Measurements from ENCODE around the gene HOXA11.

The HOXA11 gene

DNA sequence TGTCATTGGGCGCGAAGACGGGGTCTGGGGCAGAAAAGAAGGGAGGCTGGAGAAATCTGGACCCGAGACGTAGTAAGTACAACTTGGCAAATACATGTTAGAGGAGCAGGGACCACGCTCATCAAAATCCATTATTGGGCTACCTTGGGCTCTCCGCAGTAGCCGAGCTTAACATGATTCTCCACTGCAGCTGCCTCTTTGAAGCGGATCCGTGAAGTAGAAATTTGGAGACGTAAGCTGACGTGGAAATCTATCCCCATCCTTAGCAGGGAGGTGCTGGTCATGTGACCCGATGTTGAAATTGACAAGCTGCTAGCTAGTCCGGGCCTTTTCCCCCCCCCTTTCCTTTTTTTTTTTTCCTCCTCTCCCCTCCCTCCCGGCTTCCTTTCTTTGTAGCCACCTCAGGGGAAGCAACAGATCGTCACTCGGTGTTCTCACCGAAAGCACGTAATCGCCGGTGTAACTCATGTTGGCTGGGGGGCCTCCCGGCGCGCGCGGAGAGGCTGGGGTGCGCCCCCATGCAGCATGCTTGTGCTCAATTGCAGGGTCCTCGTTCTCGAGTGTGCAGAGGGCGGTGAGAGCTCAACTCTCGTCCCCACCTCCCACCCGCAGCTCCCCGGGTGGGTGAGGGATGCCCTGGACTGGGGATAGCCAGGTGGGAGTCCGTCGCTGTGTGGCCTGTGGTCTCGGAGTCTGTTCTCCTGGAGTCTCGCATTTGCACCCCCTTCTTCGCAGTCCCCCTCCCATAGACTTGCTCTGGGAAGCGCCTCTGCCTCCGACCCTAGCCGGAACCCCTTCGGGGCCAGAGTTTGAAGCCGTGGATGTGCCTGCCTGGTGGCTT, at the start of gene HOXA11:
Gene HOXA11, minus strand, starts transcription at position 220 of the 841 bp plus-strand sequence. Its CDS starts 88 bp downstream, at position 132.
- DNase-seq (ENCODE audit: low spot score), result peak; percentile 90

DNA sequence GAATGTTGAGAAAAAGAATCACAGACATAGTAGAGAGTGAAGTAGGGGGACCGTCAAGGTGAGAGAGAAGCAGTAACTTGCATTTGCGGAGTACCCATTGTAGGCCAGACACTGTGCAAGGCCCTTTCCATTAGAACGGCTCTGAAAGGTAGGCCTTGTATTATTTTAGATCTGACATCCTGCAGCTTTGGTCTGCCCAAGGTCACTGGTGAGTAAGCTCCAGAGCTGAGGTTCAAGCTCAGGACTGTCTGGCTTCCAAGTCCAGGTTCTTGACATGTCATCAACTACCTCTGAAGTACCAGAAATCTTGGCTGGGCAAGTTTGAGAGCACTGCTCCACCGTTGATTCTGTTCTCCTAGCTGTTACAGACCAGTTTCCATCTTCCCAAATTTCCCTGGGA, 44.4 kb upstream of the HOXA11 start:
- DNase-seq (ENCODE audit: low spot score), result no peak

DNA sequence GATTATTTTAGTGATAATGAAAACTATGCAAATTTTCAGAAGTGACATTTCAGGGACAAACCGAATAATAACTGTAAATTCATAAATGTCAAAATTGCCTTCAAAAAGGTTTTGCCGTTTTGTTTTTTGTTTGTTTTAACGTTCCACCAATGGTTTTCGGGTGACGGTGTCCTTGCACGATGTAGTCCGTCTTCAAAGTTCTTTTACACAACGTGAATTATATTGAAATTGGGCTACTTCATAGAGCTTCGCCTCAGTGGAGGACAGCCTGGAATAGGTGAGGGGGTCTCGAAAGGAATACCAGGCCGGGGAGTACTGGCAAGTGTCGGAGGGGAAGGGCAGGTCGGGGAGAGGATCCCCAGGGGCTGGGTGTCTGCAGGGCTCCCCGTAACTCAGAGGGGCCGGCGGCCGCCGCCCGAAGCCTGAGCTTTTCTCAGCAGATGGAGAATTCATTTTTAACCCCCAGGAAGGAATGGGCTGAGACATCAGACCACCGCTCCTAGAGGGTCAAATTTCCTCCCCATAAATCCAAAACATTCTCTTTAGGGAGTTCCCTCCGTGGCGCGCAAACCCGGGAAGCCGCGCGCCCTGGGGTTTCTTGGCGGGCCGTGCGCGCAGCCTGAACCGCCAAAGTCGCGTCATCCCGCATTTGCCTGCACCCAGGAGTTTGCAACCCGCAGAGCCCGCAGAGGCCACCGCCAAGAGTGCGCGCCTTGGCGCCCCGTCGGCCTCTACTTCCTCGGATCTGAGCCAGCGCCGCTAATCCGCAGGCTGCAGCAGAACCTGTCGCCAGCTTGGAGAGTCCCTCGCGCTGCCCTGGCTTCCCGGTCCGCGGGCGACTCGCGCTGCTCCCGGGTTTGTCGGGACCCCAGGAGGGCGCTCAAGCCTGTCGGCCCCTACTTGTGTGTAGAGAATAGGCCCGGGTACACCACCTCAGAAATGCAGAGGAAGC, 40.2 kb upstream of the HOXA11 start:
- DNase-seq (ENCODE audit: low spot score), result no peak

DNA sequence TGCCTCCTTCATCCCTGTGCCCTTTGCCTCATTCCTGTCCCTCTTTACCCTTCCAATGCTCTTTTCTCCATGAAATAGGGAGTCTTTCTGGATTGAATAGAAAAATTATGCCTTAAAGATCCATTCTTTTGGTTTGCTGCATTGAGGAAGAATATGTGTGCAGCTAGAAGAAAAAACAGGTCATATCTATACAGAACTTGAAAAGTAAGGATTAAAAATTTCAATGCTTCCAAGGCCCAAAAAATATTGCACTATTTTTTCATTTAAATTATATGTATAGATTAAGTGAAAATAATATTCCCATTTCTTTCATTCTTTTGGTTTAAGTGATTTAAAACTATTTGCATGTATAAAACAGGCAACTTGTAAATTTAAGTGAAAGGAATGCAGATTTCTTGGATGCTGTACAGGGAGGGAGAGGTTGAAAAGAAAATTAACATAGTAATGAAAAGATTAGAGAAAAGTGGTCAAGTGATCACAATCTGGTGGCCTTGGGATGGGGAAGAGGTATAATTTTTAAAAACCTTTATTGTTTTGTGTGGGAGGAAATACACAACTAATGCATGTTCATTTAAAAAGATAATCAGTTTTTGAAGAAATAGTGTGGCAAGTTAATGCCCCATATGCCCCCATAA, 39.0 kb upstream of the HOXA11 start:
- DNase-seq (ENCODE audit: low spot score), result no peak

DNA sequence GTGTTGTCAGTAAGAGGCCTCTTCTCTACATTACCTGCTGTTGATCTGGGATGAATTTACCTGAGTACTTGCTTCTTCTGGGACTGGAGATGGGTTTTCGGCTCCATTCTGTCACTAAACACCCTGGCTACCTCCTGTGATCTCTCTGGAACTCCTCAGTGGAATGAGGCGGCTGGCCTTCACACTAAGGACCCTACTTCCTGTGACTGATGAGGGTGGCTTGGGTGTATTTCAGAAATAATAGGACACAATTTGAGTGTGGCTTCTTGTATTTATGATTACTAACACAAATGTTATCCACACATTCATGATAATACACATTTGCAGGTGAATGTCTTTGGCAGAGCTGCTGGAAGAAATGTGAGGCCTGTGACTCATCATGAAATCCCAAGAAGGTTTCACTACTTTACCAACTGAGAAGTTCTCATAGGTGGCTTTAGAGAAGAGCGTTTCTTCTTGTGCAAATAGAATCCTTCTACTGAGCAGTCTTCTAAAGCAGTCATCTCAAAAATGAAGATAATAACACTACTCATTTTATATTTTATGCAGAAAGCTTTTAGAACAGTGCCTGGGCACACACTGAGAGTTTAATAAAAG, 36.3 kb upstream of the HOXA11 start:
- no peak for DNase-seq (ENCODE audit: low spot score)

DNA sequence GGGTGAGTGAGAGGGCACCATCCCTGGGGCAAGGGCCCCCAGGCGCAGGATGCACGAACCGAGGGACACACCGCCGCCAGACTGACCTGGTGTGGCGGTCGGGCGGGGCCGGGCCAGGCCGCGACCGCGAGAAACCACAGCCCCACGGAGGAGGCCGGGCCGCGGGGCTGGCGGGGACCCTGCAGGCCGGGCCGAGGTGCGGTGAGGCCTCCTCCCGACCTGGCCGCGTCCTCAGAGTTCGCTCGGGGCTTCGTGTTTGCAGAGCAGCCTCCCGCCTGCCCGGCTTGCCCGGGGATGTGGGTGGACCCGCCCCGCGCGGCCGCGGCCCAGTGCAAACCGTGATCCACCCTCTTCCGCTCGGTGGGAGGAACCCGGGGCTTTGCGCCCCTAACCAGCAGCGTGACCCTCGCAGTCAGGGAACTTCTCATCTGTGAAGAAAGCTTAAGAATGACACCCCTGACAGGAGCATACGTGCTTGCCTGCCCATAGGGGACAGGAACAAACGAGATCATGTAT, 35.5 kb upstream of the HOXA11 start:
- no peak for DNase-seq (ENCODE audit: low spot score)

DNA sequence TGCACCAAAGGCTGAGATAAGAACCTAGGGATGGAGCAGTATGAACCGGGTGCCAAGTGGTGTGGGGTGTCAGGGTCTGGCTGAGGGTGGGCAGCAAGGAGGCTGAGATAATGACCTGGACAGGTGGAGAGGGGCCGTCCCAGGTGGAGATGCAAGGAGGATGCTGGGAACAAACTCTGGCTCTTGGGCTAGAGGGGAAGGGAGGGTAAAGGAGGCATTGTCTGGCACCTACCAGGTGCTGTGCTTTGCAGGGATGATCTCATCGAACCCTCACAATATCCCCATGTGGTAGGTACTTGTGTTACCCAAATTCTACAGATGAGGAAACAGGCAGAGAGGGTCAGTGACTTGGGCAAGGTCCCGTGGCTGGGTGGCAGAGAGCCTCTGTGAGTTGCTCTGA, 34.8 kb upstream of the HOXA11 start:
- DNase-seq (ENCODE audit: low spot score), result no peak

DNA sequence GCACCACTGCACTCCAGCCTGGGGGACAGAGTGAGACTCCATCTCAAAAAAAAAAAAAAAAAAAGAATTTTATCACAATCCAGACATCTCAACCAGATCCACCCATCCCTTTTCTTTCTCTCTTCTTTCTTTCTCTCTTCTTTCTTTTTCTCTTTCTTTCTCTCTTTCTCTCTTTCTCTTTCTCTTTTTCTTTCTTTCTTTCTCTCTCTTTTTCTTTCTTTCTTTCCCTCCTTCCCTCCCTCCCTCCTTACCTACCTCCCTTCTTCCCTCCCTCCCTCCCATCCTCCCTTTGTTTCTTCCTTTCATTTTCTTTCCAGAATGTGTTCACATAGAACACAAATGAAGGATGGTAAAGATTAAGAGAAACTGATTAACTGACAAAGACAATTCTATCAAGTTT, 32.9 kb upstream of the HOXA11 start:
- no peak for DNase-seq (ENCODE audit: low spot score)

DNA sequence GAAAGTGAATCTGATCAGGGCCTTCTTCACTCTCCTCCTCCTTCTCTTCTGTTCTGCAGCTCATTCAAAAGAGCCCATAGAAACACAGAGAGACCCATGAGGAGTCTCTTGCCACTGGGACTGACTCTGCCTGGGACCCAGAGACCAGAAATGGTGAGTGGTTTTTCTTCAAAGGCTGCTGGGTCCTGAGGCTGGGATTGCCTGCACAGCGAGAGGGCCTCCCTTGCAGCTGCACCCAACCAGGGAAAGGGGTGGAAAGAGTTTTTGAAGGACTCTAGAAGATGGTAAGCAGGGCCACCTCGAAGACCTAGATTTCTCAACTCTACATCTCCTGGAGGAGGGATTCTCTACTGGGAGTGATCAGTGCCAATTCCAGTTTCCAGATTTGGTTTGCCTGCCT, 30.3 kb upstream of the HOXA11 start:
- no peak for DNase-seq (ENCODE audit: low spot score)

DNA sequence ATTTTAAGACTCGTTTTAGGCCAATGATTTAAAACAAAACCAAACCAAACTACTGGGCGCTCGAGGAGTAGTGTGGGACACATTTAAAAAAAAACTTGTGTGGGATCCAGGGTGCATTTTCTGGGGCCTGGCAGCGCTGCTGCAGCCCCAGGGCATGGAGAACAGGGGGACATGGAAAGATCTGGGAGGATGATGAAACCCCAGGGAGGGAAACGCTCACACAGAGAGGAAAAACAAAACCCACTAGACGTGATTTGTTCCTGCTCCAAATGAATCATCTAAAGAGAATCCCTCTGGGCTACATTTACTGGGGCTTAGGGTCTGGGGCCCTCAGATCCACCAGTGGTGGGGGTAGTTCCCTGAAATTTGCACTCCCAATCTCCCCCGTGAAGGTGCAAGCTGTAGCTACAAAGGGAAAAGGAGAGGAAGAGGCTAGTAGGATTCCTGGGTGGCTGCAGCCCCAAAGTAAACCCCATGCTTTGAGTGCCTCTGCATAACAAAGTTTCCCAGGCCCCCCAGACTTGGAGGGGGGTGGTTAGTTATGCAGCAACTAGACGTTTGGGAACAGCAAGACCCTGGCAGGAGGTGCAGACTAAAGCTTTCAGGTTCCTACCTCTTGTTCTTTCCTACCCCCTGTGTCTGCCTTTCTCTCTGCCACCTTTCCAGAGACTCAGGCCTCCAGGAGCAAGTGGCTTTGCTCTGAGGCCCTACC, 29.4 kb upstream of the HOXA11 start:
- DNase-seq (ENCODE audit: low spot score), result no peak

DNA sequence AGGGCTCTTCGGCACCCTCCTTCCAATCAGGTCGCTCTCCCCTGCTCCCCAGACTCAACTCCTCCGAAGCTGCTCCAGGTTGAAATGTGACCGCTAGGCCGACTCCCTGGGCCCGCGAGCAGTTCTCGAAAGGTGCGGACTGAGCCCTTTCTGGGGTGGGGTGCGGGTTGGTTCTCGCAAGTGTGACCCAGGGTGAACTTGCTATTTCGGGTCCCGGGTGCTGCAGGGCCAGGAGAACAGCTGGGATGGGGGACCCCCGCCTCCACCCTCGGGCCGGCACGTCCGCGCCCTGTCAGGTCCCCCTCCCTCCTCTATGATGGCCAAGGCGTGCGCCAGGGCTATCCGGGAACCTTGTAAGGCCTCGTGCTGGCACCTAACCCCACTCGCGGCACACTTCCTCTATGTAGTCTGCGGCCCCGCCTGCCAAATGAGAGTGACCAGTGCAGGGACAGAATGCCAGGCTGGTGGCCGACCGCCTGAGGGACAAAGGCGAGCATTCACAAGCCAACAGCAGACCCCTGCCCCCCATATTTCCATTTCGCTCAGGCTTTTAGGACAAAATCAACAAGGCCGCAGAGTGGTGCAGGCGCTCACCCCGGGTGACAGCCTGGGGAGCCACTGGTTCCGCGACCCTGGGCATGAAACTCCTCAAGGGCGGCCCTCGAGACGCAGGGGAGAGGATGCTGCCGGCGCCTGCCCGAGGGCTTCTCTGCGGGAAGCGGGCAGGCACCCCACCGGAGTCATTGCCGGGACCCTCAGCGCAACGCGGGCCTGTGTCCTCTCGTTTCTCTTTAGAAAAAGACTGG, 28.6 kb upstream of the HOXA11 start:
- DNase-seq (ENCODE audit: low spot score), result no peak

DNA sequence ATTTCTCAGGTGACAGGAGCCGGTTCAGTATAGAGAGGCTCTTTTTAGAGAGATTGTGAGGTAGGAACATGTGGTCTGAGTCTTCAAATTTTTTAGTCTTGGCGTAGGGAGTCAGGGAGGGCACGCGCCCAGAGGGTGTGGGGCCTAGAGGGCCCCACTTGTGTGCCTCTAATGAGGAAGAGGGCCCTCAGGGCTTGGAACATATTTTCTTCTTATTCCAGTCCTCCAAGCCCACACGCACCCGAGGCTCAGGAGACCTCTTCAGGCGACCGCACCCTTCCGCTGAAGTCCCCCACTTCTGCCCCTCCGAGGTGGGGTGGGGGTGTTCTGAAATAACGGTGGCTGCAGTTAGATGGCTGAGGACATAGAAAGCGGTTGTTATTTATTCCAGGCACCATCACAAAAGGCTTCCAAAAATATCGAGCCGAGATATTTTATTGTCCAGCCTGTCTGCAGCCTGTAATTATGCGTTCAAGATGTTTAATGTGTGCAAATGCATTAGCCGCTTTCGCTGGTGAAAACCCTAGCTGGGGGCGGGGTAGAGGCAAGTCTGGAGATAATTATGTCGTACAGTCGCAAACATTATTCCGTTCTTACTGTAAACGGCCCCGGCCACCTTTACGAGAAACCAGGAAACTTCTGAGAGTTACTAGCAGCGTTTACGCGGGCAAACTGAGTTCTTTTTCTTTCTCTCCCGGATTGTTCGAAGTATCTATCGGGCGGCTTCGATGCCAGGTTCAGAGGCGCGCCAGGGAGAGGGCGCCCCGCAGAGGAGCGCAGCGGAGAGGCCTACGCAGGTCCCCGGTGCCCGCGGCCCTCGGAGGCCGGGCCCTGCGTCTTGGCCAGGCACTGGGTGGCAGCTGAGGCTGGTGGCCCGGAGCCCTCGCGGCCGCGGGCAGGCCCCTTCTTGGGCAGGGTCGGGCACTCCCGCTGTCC, 27.7 kb upstream of the HOXA11 start:
- no peak for DNase-seq (ENCODE audit: low spot score)

DNA sequence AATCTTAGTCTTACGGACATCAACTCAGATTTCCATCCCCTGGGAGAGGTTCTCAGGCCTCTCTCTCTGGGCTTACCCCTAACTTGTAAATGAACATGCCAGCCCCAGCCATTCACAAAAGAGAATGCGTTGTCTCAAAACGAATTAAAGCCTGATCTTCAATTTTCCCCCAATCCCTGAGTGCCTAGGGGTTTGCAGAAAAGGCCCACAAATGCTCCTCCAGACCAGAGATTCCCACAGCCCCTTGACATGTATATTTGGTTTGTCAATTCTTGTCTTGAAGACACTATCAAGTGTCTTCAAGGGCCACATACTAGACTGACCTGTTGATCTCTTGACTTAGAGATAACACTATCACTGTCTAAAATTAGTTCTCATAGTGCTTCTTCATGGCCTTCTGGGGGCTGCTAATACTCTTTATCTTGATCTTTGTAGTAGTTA, 26.8 kb upstream of the HOXA11 start:
- DNase-seq (ENCODE audit: low spot score), result no peak

DNA sequence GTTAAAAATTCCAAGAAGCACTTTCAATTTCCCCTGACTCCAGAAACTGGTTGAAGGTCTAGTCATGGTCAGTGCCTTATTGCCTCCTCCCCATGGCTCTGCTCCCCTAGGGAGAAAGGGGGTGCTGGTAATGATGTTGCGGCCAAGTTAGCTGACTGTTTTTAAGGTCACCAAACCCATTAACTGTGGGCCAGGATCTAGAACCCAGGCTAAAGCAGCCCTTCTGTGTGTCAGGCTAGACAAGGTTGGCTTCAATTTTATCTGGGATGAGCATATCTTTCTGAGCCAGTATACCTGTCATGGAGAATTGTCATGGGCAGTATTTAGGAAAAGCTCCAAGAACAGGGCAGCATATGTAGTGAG, 26.0 kb upstream of the HOXA11 start:
- DNase-seq (ENCODE audit: low spot score), result no peak

DNA sequence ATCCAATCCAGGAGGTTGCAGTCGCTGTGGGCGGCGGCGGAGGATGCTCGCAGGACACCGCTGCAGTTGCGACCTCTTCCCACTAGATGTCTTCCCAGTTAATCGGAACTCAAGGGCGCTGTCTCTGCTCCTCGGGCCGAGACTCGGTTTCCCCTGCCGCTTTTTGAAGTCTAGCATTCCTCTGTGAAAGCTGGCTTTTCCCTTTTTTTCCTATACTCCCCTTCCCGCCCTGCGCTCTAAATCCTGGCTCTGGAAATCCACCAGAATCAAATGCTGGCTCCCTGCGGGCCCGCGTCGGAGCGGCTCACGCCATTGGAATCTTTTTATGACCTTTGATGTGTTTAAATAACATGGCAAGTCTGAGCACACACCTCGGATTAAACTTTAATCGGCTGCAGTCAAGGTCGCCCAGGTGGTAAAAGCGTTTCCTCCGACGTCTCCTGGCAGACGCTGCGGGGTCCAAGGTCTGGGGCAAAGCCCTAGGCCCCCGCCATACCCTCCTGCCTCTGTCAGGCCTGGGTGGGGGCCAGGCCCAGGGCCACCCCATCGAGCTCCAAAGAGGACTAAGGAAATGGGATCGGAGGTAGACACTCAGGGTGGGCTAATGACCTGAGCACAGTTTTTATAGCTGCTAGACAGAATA, 25.5 kb upstream of the HOXA11 start:
- DNase-seq (ENCODE audit: low spot score), result peak; percentile 88

DNA sequence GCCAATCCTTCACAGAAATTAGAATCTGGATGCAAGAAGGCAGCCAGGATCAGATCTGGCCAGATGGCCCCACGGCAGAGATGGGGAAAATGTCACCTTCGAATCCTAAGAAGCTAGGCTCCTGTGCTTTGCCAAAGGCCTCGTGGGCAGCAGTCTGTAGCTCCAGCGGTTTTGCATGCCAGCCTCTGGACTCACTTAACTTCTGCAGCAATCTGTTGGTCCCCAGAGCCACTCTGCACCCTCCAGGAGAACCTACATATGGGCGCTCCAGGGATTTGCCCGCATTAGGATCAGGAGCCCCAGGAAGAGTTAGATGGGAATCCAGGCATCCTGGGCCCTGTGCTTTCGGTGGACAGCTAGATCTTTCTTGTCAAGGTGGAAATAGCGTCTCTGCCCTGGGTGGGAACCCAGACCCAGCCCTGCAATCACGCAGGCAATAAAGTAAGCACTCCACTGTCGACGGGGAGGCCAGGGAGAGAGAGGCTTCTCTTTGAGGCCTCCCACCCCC, 25.0 kb upstream of the HOXA11 start:
- DNase-seq (ENCODE audit: low spot score), result no peak

DNA sequence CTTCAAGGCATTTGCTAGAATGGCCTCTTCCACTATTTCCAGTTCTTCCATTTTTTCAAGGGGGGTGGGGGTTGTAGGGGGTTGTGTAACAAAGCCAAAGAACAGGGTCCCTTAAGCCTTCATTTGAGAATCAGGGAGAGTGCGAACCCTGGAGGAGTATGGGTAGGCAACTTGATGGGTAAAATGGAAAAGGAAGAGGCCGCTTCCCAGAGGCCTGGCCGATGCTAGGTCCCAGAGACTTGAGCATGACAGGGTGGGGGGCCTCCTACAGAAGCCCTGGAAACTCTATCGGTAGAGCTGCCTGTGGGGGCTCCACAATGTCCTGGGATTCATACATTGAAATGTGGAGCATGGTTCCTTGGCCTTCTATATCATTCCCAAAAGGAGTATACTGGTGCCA, 24.0 kb upstream of the HOXA11 start:
- DNase-seq (ENCODE audit: low spot score), result no peak

DNA sequence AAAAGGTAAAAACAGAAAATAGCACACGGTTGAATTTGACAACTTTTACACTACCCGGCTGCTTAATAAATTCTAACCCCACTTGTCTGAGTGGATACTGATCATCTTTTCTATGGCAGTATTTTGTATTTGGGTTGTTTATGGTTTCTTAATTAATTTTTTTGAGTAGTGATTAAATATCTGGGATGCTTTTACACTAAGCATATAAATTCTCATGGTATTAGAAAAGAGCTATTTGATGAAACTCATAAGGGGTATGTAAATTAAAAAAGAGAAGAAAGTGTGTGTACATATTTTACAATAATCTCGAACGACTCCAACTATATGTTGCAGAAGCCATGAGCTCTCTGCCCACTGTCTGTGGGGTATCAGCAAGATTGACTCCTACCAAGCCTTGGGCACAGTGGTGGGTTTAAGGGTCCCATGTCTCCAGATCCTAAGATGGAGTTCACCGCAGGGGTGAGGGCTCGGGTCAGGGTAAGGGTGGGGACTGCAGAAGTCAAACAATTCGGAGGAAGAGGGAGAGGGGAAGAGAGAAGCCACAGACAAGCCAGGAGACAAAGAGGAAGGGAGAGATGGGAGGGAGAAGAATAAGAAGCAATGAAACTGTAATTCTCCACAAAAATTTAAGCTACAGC, 22.4 kb upstream of the HOXA11 start:
- DNase-seq (ENCODE audit: low spot score), result no peak

Data from HuH-7.5 (cell line).